Nephron (organoid): Measurements from ENCODE around the gene DCAF7.

ENCODE experiments used
- H3K27ac Mint-ChIP-seq, 3 experiments: 2 replicates each; pipeline ENCODE4 v1.8.0; 2020; ENCODE audit warnings: mixed read lengths in 3 of 3, mild to moderate bottlenecking in 2 of 3, moderate library complexity in 1 of 3
- H3K27me3 Mint-ChIP-seq: 2 replicates; pipeline ENCODE4 v1.8.0; 2021; ENCODE audit warnings: low read depth, mild to moderate bottlenecking, moderate library complexity, mixed read lengths
- H3K36me3 Mint-ChIP-seq: 2 replicates; pipeline ENCODE4 v1.8.0; 2020; ENCODE audit warnings: low read depth, mixed read lengths
- H3K4me1 Mint-ChIP-seq: 2 replicates; pipeline ENCODE4 v1.8.0; 2020; ENCODE audit warnings: mixed read lengths
- H3K4me3 Mint-ChIP-seq, 3 experiments: 2 replicates each; pipeline ENCODE4 v1.8.0; 2020; ENCODE audit warnings: mild to moderate bottlenecking in 3 of 3, mixed read lengths in 3 of 3, moderate library complexity in 2 of 3
- H3K9me3 Mint-ChIP-seq: 2 replicates; pipeline ENCODE4 v1.8.0; 2020; ENCODE audit warnings: mixed read lengths
- CTCF ChIP-seq, 3 experiments: fragments of 200-600 bp; sonication (generic); IDR thresholded peaks; one replicate each; pipeline ENCODE4 v1.5.0; 2021; ENCODE audit warnings: antibody characterized with exemption in 3 of 3; ENCODE audit not compliant: unreplicated experiment in 3 of 3

The DCAF7 gene

GRCh38 chr17:63609816-63610573 is 59.7 kb downstream of the DCAF7 start:
- Mint-ChIP-seq H3K27me3 (no peaks in the 10 kb centered on the region), H3K9me3 (no peaks in the 10 kb centered on the region), H3K4me3 (no peak overlapping the region), H3K27ac (no peak overlapping the region), H3K4me1 (no peaks in the 10 kb centered on the region), H3K36me3 (peaks cover 36% of the 10 kb centered on the region)
- TF ChIP-seq CTCF (IDR thresholded peaks at IDR 0.05; ENCODE audit: unreplicated experiment in 3 of 3) = no peak

GRCh38 chr17:63610854-63611253 is 60.6 kb downstream of the DCAF7 start:
- no peak overlapping the region for H3K27ac Mint-ChIP-seq
- H3K36me3 Mint-ChIP-seq = peaks cover 29% of the 10 kb centered on the region
- H3K9me3 Mint-ChIP-seq = no peaks in the 10 kb centered on the region
- no peak overlapping the region for H3K4me3 Mint-ChIP-seq
- TF ChIP-seq CTCF (IDR thresholded peaks at IDR 0.05; ENCODE audit: unreplicated experiment in 3 of 3) = no peak
- H3K27me3 Mint-ChIP-seq = no peaks in the 10 kb centered on the region
- no peaks in the 10 kb centered on the region for H3K4me1 Mint-ChIP-seq

- Mint-ChIP-seq H3K9me3 (no peaks in the 10 kb centered on the region), H3K27me3 (no peaks in the 10 kb centered on the region), H3K4me3 (no peak overlapping the region), H3K27ac (no peak overlapping the region), H3K4me1 (no peaks in the 10 kb centered on the region), H3K36me3 (peaks cover 24% of the 10 kb centered on the region)
- TF ChIP-seq CTCF (IDR thresholded peaks at IDR 0.05; ENCODE audit: unreplicated experiment in 3 of 3) = no peak
Measured at GRCh38 chr17:63611354-63611753, 61.1 kb downstream of the DCAF7 start.

- H3K36me3 Mint-ChIP-seq = peaks cover 12% of the 10 kb centered on the region
- H3K9me3 Mint-ChIP-seq = no peaks in the 10 kb centered on the region
- no peaks in the 10 kb centered on the region for H3K27me3 Mint-ChIP-seq
- H3K4me1 Mint-ChIP-seq = no peaks in the 10 kb centered on the region
- H3K27ac Mint-ChIP-seq = no peak overlapping the region
- TF ChIP-seq CTCF (IDR thresholded peaks at IDR 0.05; ENCODE audit: unreplicated experiment in 3 of 3) = no peak
- no peak overlapping the region for H3K4me3 Mint-ChIP-seq
Measured at GRCh38 chr17:63613663-63614062, 63.4 kb downstream of the DCAF7 start.

GRCh38 chr17:63621229-63621683 is 71.0 kb downstream of the DCAF7 start:
- no peak for TF ChIP-seq CTCF (IDR thresholded peaks at IDR 0.05; ENCODE audit: unreplicated experiment in 3 of 3)
- H3K4me3 Mint-ChIP-seq = peak overlapping the region; percentile 86 to 91 (median 91)
- H3K27me3 Mint-ChIP-seq = no peaks in the 10 kb centered on the region
- H3K9me3 Mint-ChIP-seq = no peaks in the 10 kb centered on the region
- H3K4me1 Mint-ChIP-seq = peaks cover 19% of the 10 kb centered on the region
- H3K36me3 Mint-ChIP-seq = no peaks in the 10 kb centered on the region
- H3K27ac Mint-ChIP-seq = peak overlapping the region; percentile 5 to 64 (median 64)
